ENCODE data around the gene TOM1L1. TPM values are rescaled to one million over a fixed set of nuclear protein-coding genes. Genes with fewer than 3 reads are reported as not detected.

TOM1L1 gene
- total RNA-seq, 1 donor: 5.1 TPM

DNA sequence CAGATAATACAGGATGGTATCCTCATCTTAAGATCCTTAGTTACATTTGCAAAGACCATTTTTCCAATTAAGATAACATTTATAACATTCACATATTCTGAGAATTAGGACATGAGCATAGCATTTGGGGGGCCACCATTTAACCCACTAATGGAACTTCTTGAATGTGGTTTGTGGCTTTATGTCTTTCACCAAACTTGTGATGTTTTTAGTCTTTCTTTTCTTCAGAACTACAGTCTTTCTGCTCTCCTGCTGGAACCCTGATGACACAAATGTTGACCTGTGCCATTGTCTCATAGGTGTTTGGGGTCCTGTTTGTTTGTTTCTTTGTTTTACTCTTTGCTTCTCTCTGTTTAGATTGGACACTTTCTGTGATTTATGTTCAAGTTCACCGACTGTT is 44.6 kb downstream of the TOM1L1 start:
- DNase-seq (ENCODE audit: low read depth in 2 of 3, low spot score in 2 of 3): peak in 1 of 3 donors; percentile 22

DNA sequence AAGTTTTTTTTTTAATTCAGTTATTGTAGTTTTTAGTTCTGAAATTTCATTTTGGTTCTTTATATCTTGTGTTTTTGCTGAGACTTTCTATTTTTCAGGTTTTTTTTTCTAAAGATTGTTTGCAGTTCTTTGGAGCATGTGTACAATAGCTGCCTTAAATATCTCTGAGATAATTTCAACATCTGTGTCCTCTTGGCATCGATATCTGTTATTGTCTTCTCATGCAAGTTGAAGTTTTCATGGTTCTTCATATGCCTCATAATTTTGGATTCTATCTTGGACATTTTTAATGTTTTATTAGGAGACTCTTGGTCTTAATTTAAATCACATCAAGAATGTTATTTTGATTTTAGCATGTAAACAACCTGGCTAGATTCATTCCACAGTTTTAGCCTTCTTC is 45.0 kb downstream of the TOM1L1 start:
- no peak for DNase-seq (ENCODE audit: low read depth in 2 of 3, low spot score in 2 of 3)

- peak in 1 of 3 donors; percentile 4 for DNase-seq (ENCODE audit: low read depth in 2 of 3, low spot score in 2 of 3)
These were observed 46.7 kb downstream of the TOM1L1 start for GRCh38 chr17:54947396-54947795.

GRCh38 chr17:54948380-54948779 is 47.7 kb downstream of the TOM1L1 start:
- DNase-seq (ENCODE audit: low read depth in 2 of 3, low spot score in 2 of 3): peak in 2 of 3 donors; percentile 21 to 24

DNA sequence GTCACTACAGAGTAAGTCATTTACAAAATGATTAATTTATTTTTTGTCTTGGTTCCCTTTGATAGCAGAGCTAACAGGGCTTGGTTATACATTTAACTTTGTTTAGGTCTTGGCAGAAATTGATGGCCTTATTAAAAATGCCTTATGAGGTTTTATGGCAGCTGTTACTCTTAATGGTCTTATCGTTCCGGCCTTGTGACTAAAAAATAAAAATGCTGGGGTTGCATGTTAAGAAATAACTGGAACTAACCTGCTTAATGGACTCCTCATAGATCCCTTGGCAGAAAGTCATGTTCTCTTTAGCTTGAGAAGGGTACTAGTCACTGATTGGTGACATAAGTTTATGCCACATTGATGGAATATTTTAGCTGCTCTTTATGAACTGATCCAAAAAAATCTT is 49.5 kb downstream of the TOM1L1 start:
- no peak for DNase-seq (ENCODE audit: low read depth in 2 of 3, low spot score in 2 of 3)

- DNase-seq (ENCODE audit: low read depth in 2 of 3, low spot score in 2 of 3): no peak
These were observed 50.6 kb downstream of the TOM1L1 start for GRCh38 chr17:54951286-54951685.

GRCh38 chr17:54956791-54957190 is 56.1 kb downstream of the TOM1L1 start:
- DNase-seq (ENCODE audit: low read depth in 2 of 3, low spot score in 2 of 3): no peak

DNA sequence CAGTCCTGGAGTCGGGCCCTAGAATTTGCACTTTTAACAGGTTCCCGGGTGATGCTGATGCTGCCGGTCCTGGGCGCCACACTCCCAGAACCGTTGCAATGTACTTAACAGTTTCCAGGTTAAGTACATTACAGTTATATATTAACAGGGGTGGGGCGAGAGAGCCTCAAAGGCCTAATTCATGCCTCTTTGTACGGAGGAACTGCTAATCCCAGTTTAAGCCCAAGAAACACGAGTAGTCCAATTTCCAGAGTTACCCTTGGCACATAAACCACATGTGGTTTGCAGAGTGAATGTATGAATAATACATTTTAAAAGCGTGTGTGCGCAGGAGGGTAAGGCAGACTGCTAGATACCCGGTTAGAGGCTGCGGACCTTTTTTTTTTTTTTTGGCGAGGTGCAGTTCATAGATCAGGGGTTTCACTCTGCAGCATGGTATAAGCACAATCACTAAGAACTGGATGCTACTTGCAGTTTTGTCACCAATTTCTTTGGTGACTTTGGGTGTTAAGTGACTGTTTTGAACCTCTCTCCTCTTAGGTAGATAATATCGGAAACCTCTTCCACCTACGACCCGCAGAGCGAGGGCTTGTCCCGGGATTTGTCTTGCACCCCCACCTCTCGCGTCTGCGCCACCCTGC is 67.1 kb downstream of the TOM1L1 start:
- peak; percentile 34 to 72 (median 67) for DNase-seq (ENCODE audit: low read depth in 2 of 3, low spot score in 2 of 3)

DNA sequence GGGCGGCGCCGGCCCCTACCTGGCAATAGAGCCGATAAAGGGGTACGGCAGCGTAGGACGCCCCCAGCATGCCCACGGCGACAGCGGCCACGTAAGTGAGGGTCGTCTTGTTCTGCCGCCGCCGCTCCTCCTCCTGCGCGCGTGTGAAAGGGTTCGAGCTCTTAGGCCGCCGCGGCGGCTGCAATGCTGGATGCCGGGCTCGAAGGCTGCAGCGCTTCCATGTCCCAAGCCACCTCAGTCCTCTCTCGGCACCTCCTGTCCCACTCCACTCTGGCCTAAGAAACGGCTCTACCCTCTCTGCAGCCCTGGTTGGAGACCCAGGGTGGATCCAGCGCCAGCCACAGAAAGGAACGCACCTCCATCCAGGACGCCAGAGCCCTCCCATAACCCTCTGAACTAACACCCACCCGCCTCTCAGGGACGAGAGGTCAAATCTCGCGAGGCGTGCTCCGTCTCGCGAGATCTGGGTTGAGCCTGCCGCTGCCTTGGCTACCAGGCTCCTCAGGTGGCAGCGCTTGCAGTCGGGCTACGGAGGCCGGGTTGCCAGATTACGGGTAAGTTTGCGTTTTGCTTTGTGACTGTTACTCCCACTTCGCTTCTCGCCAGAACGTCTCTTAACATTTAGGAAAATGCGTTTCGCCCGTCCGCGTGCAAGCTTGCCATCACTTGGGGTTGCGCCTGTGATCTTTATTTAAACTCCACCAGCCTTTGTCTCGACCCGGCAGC is 67.8 kb downstream of the TOM1L1 start, which contains the start of the genes COX11 and STXBP4:
COX11 (minus strand) TSS at position 393 of the 726 bp plus-strand sequence; CDS start at position 385, 8 bp downstream.
STXBP4 (plus strand) TSS at position 504 of the 726 bp plus-strand sequence. CDS start 17,455 bp downstream, outside the sequence.
- DNase-seq (ENCODE audit: low read depth in 2 of 3, low spot score in 2 of 3): peak; percentile 98

- DNase-seq (ENCODE audit: low read depth in 2 of 3, low spot score in 2 of 3): peak in 1 of 3 donors; percentile 24
These were observed 68.3 kb downstream of the TOM1L1 start for GRCh38 chr17:54968988-54969332.

GRCh38 chr17:54969658-54970572 is 69.3 kb downstream of the TOM1L1 start:
- DNase-seq (ENCODE audit: low read depth in 2 of 3, low spot score in 2 of 3): peak in 1 of 3 donors; percentile 1

DNA sequence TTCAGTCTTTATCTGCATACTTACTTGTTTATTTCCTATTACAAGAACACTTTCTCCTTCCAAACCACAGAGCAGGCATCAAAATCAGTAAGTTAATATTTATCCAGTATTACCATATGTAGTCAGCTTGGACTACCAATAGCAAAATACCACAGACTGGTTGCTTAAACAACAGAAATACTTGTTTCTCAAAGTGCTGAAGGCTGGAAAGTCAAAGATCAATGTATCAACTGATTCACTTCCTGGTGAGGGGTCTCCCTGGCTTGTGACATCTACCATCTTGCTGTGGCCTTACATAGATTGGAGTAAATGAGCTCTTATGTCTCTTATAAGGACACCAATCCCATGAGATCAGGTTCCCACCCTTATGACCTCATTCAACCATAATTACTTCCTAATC is 70.5 kb downstream of the TOM1L1 start:
- DNase-seq (ENCODE audit: low read depth in 2 of 3, low spot score in 2 of 3): no peak

DNA sequence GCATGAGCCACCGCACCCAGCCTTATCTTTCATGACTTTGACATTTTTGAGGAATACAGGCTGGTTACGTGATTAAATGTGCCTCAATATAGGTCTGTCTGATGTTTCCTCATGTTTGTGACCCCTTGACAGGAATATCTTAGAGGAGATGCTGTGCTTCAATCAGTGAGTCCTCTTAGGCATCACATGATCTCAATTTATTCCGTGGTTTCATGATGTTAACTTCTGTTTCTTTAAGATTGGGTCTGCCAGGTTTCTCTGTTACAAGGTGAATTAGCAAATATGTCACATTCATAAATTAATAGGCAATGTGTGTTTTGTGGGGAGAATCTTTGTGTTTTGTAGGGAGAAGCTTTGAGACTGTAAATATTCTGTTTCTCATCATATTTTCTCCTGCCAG is 71.2 kb downstream of the TOM1L1 start:
- peak in 1 of 3 donors; percentile 52 for DNase-seq (ENCODE audit: low read depth in 2 of 3, low spot score in 2 of 3)

- DNase-seq (ENCODE audit: low read depth in 2 of 3, low spot score in 2 of 3): no peak
These were observed 71.9 kb downstream of the TOM1L1 start for GRCh38 chr17:54972406-54973138.

DNA sequence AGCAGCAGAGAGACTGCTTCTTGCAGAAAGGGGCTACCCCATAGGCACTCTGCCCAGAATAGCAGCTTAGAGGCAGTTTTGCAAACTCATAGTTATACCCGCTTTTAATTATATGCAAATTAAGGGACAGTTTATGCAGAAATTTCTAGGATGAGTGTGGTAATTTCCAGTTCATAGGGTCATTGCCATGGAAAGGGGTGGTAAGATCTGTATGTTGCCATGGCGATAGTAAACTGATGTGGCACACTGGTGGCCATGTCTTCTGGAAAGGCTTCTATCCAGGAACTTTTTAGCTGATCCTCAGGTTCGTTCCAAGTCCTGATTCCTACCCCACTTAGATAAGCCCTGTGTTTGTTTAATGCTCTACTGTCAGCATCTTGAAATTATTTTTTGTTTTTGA is 74.1 kb downstream of the TOM1L1 start:
- no peak for DNase-seq (ENCODE audit: low read depth in 2 of 3, low spot score in 2 of 3)

DNA sequence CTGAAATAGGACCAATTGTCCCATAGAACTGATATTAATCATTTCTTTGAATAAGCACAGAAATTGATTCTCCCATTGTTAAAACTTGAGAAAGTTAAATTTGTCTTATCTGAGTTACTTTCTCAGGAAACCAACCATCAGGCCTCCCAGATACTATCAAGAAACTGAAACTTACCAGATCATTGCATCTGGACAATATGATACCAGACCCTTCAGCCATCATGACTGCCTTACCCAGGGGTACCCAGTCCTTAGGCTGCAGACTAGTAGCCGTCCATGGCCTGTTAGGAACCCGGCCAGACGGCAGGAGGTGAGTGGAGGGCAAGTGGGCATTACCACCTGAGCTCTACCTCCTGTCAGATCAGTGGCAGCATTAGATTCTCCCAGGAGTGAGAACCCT is 75.7 kb downstream of the TOM1L1 start:
- no peak for DNase-seq (ENCODE audit: low read depth in 2 of 3, low spot score in 2 of 3)

DNA sequence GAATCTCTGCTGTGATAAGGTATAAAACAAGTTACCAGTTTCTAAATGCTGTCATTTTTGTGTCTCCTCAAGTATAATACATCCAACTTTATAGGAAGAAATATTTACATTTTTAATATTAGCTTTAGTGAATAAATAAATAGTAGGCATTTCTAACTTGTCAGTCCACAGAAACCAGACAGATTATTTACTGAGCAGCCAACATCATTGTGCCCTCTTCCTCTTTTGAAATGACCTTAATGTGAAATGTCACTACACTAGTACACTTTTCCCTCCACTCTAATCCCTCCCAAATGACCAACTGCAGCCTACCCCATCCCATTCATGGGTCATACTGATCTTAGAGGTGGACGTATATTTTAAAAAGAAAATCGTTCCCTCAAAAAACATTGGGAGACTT is 77.1 kb downstream of the TOM1L1 start:
- no peak for DNase-seq (ENCODE audit: low read depth in 2 of 3, low spot score in 2 of 3)

GRCh38 chr17:54979657-54980056 is 79.0 kb downstream of the TOM1L1 start:
- DNase-seq (ENCODE audit: low read depth in 2 of 3, low spot score in 2 of 3): no peak

DNA sequence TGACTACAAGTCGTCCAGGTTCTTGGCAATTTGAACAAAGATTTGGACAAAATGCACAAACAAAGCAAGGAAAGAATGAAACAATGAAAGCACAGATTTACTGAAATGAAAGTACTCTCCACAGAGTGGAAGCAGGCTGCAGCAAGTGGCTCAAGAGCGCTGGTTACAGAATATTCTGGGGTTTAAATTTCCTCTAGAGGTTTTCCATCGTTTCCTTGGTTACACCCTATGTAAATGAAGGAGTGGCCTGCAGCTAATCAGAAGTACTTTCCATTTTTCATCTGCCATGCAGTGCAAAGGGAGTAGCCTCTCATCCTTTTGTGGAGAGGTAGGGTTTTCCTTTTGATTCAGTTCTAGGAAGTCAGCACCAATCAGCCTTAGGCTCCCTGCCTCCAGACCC is 79.7 kb downstream of the TOM1L1 start:
- DNase-seq (ENCODE audit: low read depth in 2 of 3, low spot score in 2 of 3): peak in 1 of 3 donors; percentile 18

DNA sequence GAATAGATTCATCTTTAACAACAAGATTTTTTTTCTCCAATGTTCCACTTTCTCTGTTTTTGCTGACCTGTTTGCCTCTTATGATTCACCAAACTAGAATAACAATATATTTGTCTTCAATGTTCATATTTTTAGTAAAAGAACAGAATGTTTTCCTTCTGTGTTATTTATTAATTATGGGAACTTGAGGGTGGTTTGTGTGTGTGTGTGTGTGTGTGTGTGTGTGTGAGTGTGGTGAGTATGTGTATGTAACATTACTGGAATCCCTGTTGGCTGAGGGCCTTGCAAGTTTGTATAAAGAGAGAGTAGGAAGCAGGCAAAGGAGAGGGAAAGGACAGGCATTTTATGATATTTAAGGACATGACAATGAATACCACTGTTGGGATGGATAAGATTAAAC is 81.7 kb downstream of the TOM1L1 start:
- no peak for DNase-seq (ENCODE audit: low read depth in 2 of 3, low spot score in 2 of 3)
